Activated naive CD8-positive, alpha-beta T cell treated with anti-CD3 and anti-CD28 coated beads, Interleukin-2, amount 50 U/mL, for 24 hours (primary cell): Measurements from ENCODE around the gene BICDL2.
"Not testable (repeated sequence)": the region's sequence is repeated elsewhere in the genome, so short reads cannot be mapped to it uniquely, and the experiment has no call there.

Source experiments
- ATAC-seq: fragments of 150-1000 bp; cut with Tn5 transposase; one replicate; pipeline ENCODE4 v1.10.0; 2021
- DNase-seq: peaks from one replicate; pipeline ENCODE4 v3.0.0; 2021
- H3K27ac Mint-ChIP-seq: one replicate; pipeline ENCODE4 v1.8.0; 2021; ENCODE audit warnings: mild to moderate bottlenecking, mixed read lengths
- H3K27me3 Mint-ChIP-seq: one replicate; pipeline ENCODE4 v1.8.0; 2021; ENCODE audit warnings: mixed read lengths
- H3K36me3 Mint-ChIP-seq: one replicate; pipeline ENCODE4 v1.8.0; 2021; ENCODE audit warnings: low read depth, mixed read lengths
- H3K4me1 Mint-ChIP-seq: one replicate; pipeline ENCODE4 v1.8.0; 2021; ENCODE audit warnings: mixed read lengths
- H3K4me3 Mint-ChIP-seq: one replicate; pipeline ENCODE4 v1.8.0; 2021; ENCODE audit warnings: mild to moderate bottlenecking, moderate library complexity, mixed read lengths
- H3K9me3 Mint-ChIP-seq: one replicate; pipeline ENCODE4 v1.8.0; 2021; ENCODE audit warnings: mixed read lengths

BICDL2 gene

GRCh38 chr16:3071655-3072054 is 34.9 kb upstream of the BICDL2 start:
- Mint-ChIP-seq H3K9me3 (no peaks in the 10 kb centered on the region), H3K4me3 (no peak overlapping the region), H3K27ac (peak overlapping the region; percentile 29), H3K36me3 (peaks cover 33% of the 10 kb centered on the region), H3K4me1 (peaks cover 76% of the 10 kb centered on the region), H3K27me3 (no peaks in the 10 kb centered on the region)
- DNase-seq (no peak), ATAC-seq (no peak)

GRCh38 chr16:3070608-3071111 is 33.9 kb upstream of the BICDL2 start:
- H3K4me3 Mint-ChIP-seq: peak overlapping the region; percentile 7
- H3K27me3 Mint-ChIP-seq: no peaks in the 10 kb centered on the region
- peaks cover 67% of the 10 kb centered on the region for H3K4me1 Mint-ChIP-seq
- no peaks in the 10 kb centered on the region for H3K9me3 Mint-ChIP-seq
- H3K27ac Mint-ChIP-seq: peak overlapping the region; percentile 76
- DNase-seq: no peak
- no peak for ATAC-seq
- peaks cover 41% of the 10 kb centered on the region for H3K36me3 Mint-ChIP-seq

GRCh38 chr16:3069146-3069545 is 32.4 kb upstream of the BICDL2 start:
- ATAC-seq: not testable (repeated sequence)
- peak overlapping the region; percentile 25 for H3K4me3 Mint-ChIP-seq

GRCh38 chr16:3068487-3068886 is 31.7 kb upstream of the BICDL2 start:
- H3K4me3 Mint-ChIP-seq: peak overlapping the region; percentile 100
- no peak for ATAC-seq
- H3K9me3 Mint-ChIP-seq: no peaks in the 10 kb centered on the region
- no peak for DNase-seq
- peaks cover 41% of the 10 kb centered on the region for H3K36me3 Mint-ChIP-seq
- H3K4me1 Mint-ChIP-seq: peaks cover 62% of the 10 kb centered on the region
- no peaks in the 10 kb centered on the region for H3K27me3 Mint-ChIP-seq
- H3K27ac Mint-ChIP-seq: peak overlapping the region; percentile 96

More at GRCh38 chr16:3069146-3069545, 32.4 kb upstream of the BICDL2 start:
- Mint-ChIP-seq H3K36me3 (peaks cover 43% of the 10 kb centered on the region), H3K4me1 (peaks cover 65% of the 10 kb centered on the region), H3K27ac (peak overlapping the region; percentile 76)
- H3K9me3 Mint-ChIP-seq, H3K27me3 Mint-ChIP-seq, DNase-seq: not testable (repeated sequence)

GRCh38 chr16:3066440-3066748 is 29.6 kb upstream of the BICDL2 start:
- peaks cover 41% of the 10 kb centered on the region for H3K36me3 Mint-ChIP-seq
- H3K27ac Mint-ChIP-seq: peak overlapping the region; percentile 100
- H3K27me3 Mint-ChIP-seq: no peaks in the 10 kb centered on the region
- DNase-seq (no peak), ATAC-seq (no peak)
- peak overlapping the region; percentile 100 for H3K4me3 Mint-ChIP-seq
- no peaks in the 10 kb centered on the region for H3K9me3 Mint-ChIP-seq
- peaks cover 64% of the 10 kb centered on the region for H3K4me1 Mint-ChIP-seq

- H3K4me3 Mint-ChIP-seq: peak overlapping the region; percentile 100
- H3K27ac Mint-ChIP-seq: peak overlapping the region; percentile 100
- no peaks in the 10 kb centered on the region for H3K27me3 Mint-ChIP-seq
- peaks cover 41% of the 10 kb centered on the region for H3K36me3 Mint-ChIP-seq
- ATAC-seq: peak; percentile 29
- DNase-seq: peak; percentile 45
- no peaks in the 10 kb centered on the region for H3K9me3 Mint-ChIP-seq
- peaks cover 61% of the 10 kb centered on the region for H3K4me1 Mint-ChIP-seq
These were observed 29.1 kb upstream of the BICDL2 start for GRCh38 chr16:3065742-3066439.

GRCh38 chr16:3065069-3065741 is 28.5 kb upstream of the BICDL2 start, which contains the start of gene IL32:
IL32 (plus strand) TSS chr16:3065640; CDS start chr16:3065812, 172 bp downstream.
- no peaks in the 10 kb centered on the region for H3K9me3 Mint-ChIP-seq
- no peaks in the 10 kb centered on the region for H3K27me3 Mint-ChIP-seq
- DNase-seq (peak; percentile 76), ATAC-seq (peak; percentile 48)
- H3K36me3 Mint-ChIP-seq: peaks cover 39% of the 10 kb centered on the region
- H3K4me1 Mint-ChIP-seq: peaks cover 63% of the 10 kb centered on the region
- peak within 1 kb of the TSS; percentile 100 for H3K27ac Mint-ChIP-seq
- H3K4me3 Mint-ChIP-seq: peak within 1 kb of the TSS; percentile 100

- Mint-ChIP-seq H3K36me3 (peaks cover 29% of the 10 kb centered on the region), H3K27ac (peak overlapping the region; percentile 100), H3K27me3 (no peaks in the 10 kb centered on the region), H3K9me3 (no peaks in the 10 kb centered on the region), H3K4me1 (peaks cover 60% of the 10 kb centered on the region), H3K4me3 (no peak overlapping the region)
- ATAC-seq: no peak
- no peak for DNase-seq
These were observed 27.1 kb upstream of the BICDL2 start for GRCh38 chr16:3063625-3064386.

GRCh38 chr16:3062553-3062952 is 25.8 kb upstream of the BICDL2 start:
- no peak for ATAC-seq
- Mint-ChIP-seq H3K4me1 (peaks cover 55% of the 10 kb centered on the region), H3K27me3 (no peaks in the 10 kb centered on the region), H3K36me3 (peaks cover 17% of the 10 kb centered on the region), H3K9me3 (no peaks in the 10 kb centered on the region), H3K4me3 (no peak overlapping the region), H3K27ac (no peak overlapping the region)
- DNase-seq: no peak

- H3K4me1 Mint-ChIP-seq: peaks cover 63% of the 10 kb centered on the region
- H3K4me3 Mint-ChIP-seq: peak overlapping the region; percentile 79
- H3K9me3 Mint-ChIP-seq: no peaks in the 10 kb centered on the region
- no peaks in the 10 kb centered on the region for H3K27me3 Mint-ChIP-seq
- H3K36me3 Mint-ChIP-seq: peaks cover 5% of the 10 kb centered on the region
- no peak for ATAC-seq
- no peak for DNase-seq
- H3K27ac Mint-ChIP-seq: peak overlapping the region; percentile 91
These were observed 23.8 kb upstream of the BICDL2 start for GRCh38 chr16:3060339-3061127.

GRCh38 chr16:3059723-3060242 is 23.0 kb upstream of the BICDL2 start:
- H3K36me3 Mint-ChIP-seq: peaks cover 7% of the 10 kb centered on the region
- H3K4me3 Mint-ChIP-seq: peak overlapping the region; percentile 79

GRCh38 chr16:3059041-3059722 is 22.4 kb upstream of the BICDL2 start:
- peaks cover 8% of the 10 kb centered on the region for H3K36me3 Mint-ChIP-seq
- peak overlapping the region; percentile 81 for H3K4me3 Mint-ChIP-seq
- DNase-seq (peak; percentile 92), ATAC-seq (peak; percentile 89)
- H3K27ac Mint-ChIP-seq: peak overlapping the region; percentile 91
- H3K27me3 Mint-ChIP-seq: no peaks in the 10 kb centered on the region
- peaks cover 61% of the 10 kb centered on the region for H3K4me1 Mint-ChIP-seq
- H3K9me3 Mint-ChIP-seq: no peaks in the 10 kb centered on the region

More at GRCh38 chr16:3059723-3060242, 23.0 kb upstream of the BICDL2 start:
- H3K27ac Mint-ChIP-seq: peak overlapping the region; percentile 91
- DNase-seq: no peak
- ATAC-seq: no peak
- H3K4me1 Mint-ChIP-seq: peaks cover 63% of the 10 kb centered on the region
- no peaks in the 10 kb centered on the region for H3K27me3 Mint-ChIP-seq
- no peaks in the 10 kb centered on the region for H3K9me3 Mint-ChIP-seq
